NCI-H510A (cell line): ENCODE measurements around the gene ALKBH7.
"Not testable (repeated sequence)": the region's sequence is repeated elsewhere in the genome, so short reads cannot be mapped to it uniquely, and the experiment has no call there.

Source experiments
- DNase-seq: peaks from one replicate; lab custom pipeline; 2025; lab: John Stamatoyannopoulos, UW

The ALKBH7 gene

DNA sequence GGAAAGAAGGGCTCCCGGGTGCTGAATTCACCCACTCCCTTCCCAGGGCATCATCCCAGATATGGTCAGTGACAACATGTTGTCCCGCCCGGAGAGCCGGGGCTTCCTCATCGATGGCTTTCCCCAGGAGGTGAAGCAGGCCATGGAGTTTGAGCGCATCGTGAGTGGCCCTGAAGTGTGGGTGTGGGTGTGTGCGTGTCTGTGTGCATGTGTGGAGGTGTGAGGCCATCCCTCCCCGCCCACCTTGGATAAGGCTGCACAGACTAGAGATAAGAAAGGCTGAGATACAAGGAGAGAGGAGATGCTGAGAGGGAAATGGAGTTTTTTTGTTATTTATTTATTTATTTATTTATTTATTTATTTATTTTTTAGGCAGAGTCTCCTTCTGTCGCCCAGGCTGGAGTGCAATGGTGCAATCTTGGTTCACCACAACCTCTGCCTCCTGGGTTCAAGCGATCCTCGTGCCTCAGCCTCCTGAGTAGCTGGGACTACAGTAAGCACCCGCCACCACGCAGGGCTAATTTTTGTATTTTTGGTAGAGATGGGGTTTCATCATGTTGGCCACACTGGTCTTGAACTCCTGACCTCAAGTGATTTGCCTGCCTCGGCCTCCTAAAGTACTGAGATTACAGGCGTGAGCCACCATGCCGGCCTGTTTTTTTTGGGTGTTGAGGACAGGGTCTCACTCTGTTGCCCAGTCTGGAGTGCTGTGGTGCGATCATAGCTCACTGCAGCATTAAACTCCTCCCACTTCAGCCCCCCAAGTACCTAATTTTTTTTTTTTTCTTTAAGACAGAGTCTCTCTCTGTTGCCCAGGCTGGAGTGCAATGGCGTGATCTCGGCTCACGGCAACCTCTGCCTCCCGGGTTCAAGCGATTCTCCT lies 27.7 kb downstream of the ALKBH7 start:
- not testable (repeated sequence) for DNase-seq

GRCh38 chr19:6402058-6402457 lies 29.5 kb downstream of the ALKBH7 start:
- DNase-seq, result no peak

DNA sequence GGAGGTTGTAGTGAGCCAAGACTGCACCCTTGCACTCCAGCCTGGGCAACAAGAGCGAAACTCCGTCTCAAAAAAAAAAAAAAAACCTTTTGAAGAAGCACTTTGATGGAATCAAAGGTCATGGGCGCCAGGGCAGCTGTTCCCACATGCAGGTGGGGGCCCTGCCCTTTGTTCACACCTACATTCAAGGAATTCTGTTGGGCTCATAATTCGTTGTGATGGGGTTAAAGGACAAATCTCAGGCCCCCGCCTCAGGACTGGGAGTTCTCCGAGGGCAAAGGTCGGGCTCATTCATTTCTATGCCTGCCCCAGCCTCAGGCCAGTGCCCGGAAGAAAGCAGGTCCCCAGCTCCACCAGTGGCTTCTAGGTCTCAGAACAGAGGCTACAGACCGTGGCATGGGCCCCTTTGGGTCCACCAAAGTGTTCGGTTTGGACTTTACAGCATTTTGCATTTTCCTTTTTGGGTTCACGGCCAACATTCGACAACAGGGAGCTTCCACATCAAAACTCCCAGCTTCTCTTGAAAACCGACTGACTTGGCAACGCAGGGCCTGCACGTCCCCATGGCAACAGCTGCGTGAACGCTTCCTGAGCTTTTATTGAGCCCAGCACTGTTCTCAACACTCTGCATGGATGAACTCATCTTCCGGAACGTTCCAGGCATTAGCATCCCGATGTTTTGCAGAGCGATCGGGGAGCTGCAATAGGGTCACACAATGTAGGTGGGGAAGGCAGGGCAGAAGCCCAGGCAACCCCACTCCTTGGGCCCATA lies 30.4 kb downstream of the ALKBH7 start:
- no peak for DNase-seq

- DNase-seq, result no peak
Measured at GRCh38 chr19:6406401-6406800, 33.8 kb downstream of the ALKBH7 start.

DNA sequence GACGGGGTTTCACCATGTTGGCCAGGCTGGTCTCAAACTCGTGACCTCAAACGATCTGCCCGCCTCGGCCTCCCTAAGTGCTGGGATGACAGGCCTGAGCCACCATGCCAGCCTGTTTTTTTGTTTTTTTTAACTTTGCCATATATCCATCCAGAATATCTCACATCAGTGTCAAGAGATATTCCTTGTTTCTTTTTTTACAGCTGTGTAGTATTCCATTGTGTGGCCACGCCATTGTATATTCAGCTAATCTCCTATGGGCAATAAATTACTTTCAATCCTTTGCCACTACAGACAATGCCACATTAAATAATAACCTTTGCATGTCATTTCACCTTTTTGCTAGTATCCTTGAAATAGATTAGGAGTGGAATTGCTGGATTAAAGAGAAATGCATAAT lies 36.8 kb downstream of the ALKBH7 start:
- no peak for DNase-seq

GRCh38 chr19:6412061-6412446 lies 39.5 kb downstream of the ALKBH7 start:
- DNase-seq, result no peak

GRCh38 chr19:6412447-6413091 lies 40.0 kb downstream of the ALKBH7 start:
- no peak for DNase-seq

GRCh38 chr19:6413291-6413690 lies 40.7 kb downstream of the ALKBH7 start:
- no peak for DNase-seq

GRCh38 chr19:6413721-6414643 lies 41.4 kb downstream of the ALKBH7 start:
- DNase-seq, result no peak

DNA sequence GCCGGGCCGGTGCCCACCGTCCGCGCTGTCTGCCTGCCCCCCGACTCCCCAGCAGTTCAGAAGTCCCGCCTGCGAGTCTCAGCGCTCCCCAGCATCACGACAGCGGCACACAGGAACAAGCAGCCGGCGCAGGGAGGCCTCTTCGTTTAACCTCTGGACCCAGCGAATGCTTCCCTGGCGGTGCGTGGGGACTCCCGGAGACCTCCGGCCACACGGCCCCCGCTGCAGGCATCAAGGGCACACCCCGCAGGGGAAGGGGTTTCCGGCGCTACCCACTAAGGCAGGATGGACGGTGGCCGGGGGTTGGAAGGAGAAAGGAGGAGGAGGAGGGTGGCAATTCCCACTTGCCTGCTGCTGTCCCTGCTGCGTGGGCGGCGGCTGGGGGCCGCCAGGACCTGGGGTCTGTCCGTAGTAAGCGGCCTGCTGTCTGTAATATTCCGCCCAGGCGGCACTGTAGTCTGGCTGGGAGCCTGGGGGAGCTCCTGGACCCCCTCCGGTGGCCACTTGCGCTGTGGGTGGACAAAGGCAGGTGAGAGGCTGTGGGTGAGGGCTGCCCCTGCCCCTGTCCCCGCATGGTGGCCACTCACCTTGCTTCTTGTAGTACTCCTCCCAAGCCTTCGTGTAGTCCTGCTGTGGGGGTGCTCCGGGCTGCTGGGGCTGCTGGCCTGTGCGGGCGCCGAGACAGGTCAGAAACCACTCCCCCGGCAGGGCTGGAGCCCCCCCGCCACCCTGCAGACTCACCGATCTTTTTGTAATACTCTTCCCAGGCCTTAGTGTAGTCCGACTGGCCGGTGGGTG lies 42.4 kb downstream of the ALKBH7 start:
- no peak for DNase-seq

GRCh38 chr19:6415591-6416190 lies 43.1 kb downstream of the ALKBH7 start:
- DNase-seq, result no peak

DNA sequence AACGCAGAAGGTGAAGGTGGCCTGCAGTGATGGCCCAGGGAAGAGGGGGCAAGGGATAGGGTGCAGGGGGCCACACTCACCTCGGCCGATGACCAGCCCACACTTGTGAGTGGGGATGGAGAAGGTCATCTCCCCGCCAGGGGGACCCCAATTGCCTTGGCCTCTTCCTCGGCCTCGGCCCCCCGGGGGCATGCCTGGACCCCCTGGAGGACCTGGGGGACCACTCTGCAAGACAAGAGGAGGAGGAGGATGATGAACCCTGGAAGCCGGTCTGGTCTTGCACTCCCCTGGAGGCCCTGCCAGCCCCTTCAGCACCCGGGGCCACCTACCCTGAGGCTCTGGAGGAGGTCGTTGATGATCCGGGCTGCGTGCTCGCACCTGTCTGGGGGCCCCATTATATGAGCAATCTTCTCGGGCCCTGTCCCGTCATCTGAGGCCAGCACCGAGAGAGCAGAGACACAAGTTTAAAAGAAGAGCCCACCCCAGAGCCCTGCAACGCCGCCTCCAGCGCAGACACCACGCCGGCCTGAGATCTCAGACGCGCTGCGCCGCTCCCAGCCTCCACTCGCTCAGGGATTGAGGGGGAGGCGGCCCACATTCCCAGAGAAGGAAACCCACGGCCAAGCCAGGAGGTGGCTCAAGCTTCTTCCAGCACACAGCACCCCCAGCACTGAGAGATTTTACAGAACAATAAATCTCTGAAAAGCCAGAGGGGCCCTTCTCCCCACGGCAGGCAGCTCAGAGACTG lies 44.2 kb downstream of the ALKBH7 start:
- DNase-seq, result no peak

- no peak for DNase-seq
Measured at GRCh38 chr19:6417713-6418561, 45.3 kb downstream of the ALKBH7 start.

DNA sequence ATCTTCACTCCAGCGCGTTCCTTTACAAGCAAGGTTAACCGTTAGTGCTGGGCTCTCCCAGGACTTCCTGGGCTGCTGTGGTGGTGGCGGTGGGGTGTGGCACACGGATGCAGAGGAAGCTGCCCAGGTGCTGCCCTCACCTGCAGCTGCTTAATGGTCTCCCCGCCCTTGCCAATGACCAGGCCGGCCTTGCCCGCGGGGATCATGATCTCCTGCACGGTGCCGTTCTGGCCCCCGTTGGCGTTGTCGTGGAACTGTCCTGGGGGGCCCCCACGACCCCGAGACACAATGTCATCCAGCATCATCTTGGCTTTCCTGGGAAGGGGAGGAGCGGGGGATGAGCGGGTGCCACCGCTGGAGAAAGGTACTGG lies 46.0 kb downstream of the ALKBH7 start:
- no peak for DNase-seq

DNA sequence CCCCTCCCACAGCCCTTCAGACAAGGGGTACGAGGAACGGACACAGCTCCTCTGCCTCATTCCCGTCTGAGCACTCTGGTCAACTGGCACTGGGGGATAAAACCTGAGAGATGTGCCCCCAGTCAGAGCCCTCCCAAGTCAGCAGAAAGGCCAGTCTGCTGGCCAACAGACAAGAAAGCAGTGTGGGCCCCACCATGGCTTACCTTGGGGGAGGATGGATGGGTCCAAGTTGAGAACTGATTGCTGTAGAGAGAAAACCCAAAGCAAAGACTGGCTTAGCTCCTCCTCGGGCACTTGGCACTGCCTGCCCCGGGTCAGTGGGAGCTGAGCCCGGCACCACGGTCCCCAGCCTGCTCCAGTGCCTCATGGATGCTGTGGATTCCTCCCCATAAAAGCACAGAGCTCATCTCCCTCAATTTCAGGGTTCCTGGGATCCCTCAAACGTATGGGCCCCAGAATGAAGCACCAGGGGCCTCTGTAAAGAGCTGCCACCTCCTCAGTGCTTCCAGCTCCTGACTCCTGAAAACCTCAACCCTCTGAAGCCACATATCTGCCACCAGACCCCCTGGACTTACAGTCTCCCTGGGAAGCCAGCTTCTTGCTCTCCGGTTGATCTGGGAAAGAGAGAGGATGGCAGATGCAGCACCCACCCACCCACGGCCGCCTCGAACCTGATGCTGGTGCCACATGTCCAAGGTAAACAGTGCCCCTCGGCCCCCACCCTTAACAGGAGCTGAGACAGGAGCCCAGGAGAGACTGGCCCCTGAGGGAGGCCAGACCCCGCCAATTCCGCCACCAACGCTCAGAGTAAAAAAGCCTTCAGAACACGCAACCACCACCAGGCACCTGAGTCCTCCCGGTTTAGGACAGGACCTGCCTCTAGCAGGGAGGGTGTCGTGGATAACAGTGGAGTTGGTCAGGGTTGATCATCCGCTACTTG lies 48.8 kb downstream of the ALKBH7 start:
- no peak for DNase-seq

DNA sequence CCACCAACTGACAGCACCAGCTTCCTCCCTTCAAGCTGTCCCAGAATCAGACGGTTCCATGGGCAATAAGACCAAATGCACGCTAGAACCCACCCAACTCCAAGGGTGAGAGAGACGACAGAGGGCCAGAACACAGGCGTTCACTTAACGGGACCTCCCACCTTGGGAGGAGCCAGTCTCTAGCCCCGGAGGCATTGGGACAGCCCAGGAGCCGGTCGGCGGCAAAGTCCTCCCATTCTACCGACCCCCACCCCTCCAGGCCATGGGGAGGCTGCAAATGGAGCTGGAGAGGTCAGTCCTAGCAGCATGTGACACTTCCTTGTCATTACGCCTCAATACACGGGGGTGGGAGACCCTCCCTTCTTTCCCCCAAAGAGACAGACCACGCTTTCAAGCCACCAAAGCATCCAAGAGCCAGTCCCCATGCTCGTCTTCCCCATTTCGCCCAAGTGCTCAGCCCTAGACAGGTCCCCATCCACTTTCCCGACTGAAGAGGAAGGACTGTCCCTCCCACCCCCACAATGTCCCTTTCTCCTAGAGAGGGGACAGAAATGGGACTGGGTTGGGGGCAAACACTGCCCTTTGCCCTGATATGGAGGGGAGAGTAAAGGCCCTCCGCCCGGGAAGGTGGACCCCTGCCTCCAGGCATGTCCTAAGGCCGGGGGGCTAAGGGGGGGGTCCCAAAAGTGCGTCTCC lies 51.1 kb downstream of the ALKBH7 start:
- no peak for DNase-seq
